Loucy (cell line): ENCODE measurements around the gene SLC43A1.

Source experiments
- H2AFZ ChIP-seq: fragments of 200-600 bp; sonication (generic); 2 replicates; pipeline ENCODE4 v1.6.0; 2016; ENCODE audit warnings: antibody characterized with exemption, mild to moderate bottlenecking, low read length, moderate library complexity
- H3F3A ChIP-seq: fragments of 200-600 bp; 2 replicates; pipeline ENCODE4 v1.6.0; 2016; ENCODE audit warnings: antibody characterized with exemption, low read depth, mild to moderate bottlenecking
- H3K27me3 ChIP-seq: fragments of 200-600 bp; sonication (generic); 2 replicates; pipeline ENCODE4 v1.6.1; 2014; ENCODE audit warnings: low read length, mild to moderate bottlenecking; ENCODE audit not compliant: insufficient read depth, poor library complexity, severe bottlenecking
- H3K36me3 ChIP-seq: fragments of 200-600 bp; sonication (generic); 2 replicates; pipeline ENCODE4 v1.6.1; 2016; ENCODE audit warnings: low read length; ENCODE audit not compliant: insufficient read depth
- H3K4me1 ChIP-seq: fragments of 200-600 bp; sonication (generic); 2 replicates; pipeline ENCODE4 v1.5.1; 2014; ENCODE audit warnings: low read length, mild to moderate bottlenecking; ENCODE audit not compliant: insufficient read depth, poor library complexity, severe bottlenecking
- H3K4me2 ChIP-seq: fragments of 200-600 bp; sonication (generic); 2 replicates; pipeline ENCODE4 v1.6.0; 2014; ENCODE audit warnings: antibody characterized with exemption, low read length, low read depth, mild to moderate bottlenecking; ENCODE audit not compliant: poor library complexity, severe bottlenecking
- H3K4me3 ChIP-seq: fragments of 200-600 bp; sonication (generic); 2 replicates; pipeline ENCODE4 v1.5.1; 2014; ENCODE audit warnings: low read length, mild to moderate bottlenecking, mixed read lengths; ENCODE audit not compliant: poor library complexity, severe bottlenecking
- H3K79me2 ChIP-seq: fragments of 200-600 bp; sonication (generic); 2 replicates; pipeline ENCODE4 v1.6.1; 2014; ENCODE audit warnings: low read length; ENCODE audit not compliant: insufficient read depth
- H3K9ac ChIP-seq: fragments of 200-600 bp; sonication (generic); 2 replicates; pipeline ENCODE4 v1.6.0; 2014; ENCODE audit warnings: mild to moderate bottlenecking, low read depth, low read length, moderate library complexity; ENCODE audit not compliant: poor library complexity, severe bottlenecking
- H3K9me2 ChIP-seq: fragments of 200-600 bp; sonication (generic); replicated peaks from 2 replicates; pipeline ENCODE4 v1.6.1; 2016; ENCODE audit warnings: low read depth, low read length, mixed read lengths
- H3K9me3 ChIP-seq: fragments of 200-600 bp; sonication (generic); 2 replicates; pipeline ENCODE4 v1.6.1; 2014; ENCODE audit warnings: mild to moderate bottlenecking, antibody characterized with exemption, low read length, low read depth; ENCODE audit not compliant: insufficient read depth
- H4K20me1 ChIP-seq: fragments of 200-600 bp; sonication (generic); 2 replicates; pipeline ENCODE4 v1.6.0; 2014; ENCODE audit warnings: antibody characterized with exemption, low read length, mild to moderate bottlenecking; ENCODE audit not compliant: insufficient read depth, poor library complexity, severe bottlenecking
- CTCF ChIP-seq: fragments of 200-600 bp; sonication (generic); conservative IDR thresholded peaks from 2 replicates; pipeline ENCODE4 v1.5.1; 2014; ENCODE audit warnings: mild to moderate bottlenecking, antibody characterized with exemption, low read length
- EZH2phosphoT487 ChIP-seq: fragments of 200-600 bp; IDR thresholded peaks from 2 replicates; pipeline ENCODE4 v1.6.1; 2018; ENCODE audit warnings: antibody characterized with exemption, mild to moderate bottlenecking, moderate library complexity, borderline replicate concordance

SLC43A1 gene

GRCh38 chr11:57485217-57485990, 30.1 kb downstream of the SLC43A1 start:
- peaks cover 35% of the 10 kb centered on the region; the same call in 1 of the 2 replicates for H3K36me3 ChIP-seq
- no peak overlapping the region for H3K9ac ChIP-seq
- no peaks in the 10 kb centered on the region for H3K79me2 ChIP-seq
- H3K27me3 ChIP-seq: no peaks in the 10 kb centered on the region
- H3K4me2 ChIP-seq: no peak overlapping the region
- TF ChIP-seq EZH2phosphoT487 (no peak), CTCF (no peak)
- no peak overlapping the region for H3K4me3 ChIP-seq
- no peaks in the 10 kb centered on the region for H3F3A ChIP-seq
- H2AFZ ChIP-seq: no peak overlapping the region
- H3K9me3 ChIP-seq: no peaks in the 10 kb centered on the region
- no peaks in the 10 kb centered on the region for H4K20me1 ChIP-seq
- peaks cover 8% of the 10 kb centered on the region for H3K4me1 ChIP-seq
- no peaks in the 10 kb centered on the region for H3K9me2 ChIP-seq

GRCh38 chr11:57484141-57484710, 31.3 kb downstream of the SLC43A1 start:
- Histone ChIP-seq H3K9me3 (no peaks in the 10 kb centered on the region), H3K4me1 (peaks cover 8% of the 10 kb centered on the region), H3K4me2 (no peak overlapping the region), H3K27me3 (no peaks in the 10 kb centered on the region), H3F3A (no peaks in the 10 kb centered on the region), H3K4me3 (no peak overlapping the region), H3K79me2 (no peaks in the 10 kb centered on the region), H3K9ac (no peak overlapping the region), H4K20me1 (no peaks in the 10 kb centered on the region), H3K9me2 (no peaks in the 10 kb centered on the region), H3K36me3 (peaks cover 32% of the 10 kb centered on the region; the same call in 1 of the 2 replicates), H2AFZ (no peak overlapping the region)
- TF ChIP-seq CTCF: no peak
- no peak for TF ChIP-seq EZH2phosphoT487

GRCh38 chr11:57483562-57483918, 32.0 kb downstream of the SLC43A1 start:
- H3K27me3 ChIP-seq: no peaks in the 10 kb centered on the region
- H3K9ac ChIP-seq: no peak overlapping the region
- H3K4me3 ChIP-seq: no peak overlapping the region
- peak overlapping the region; percentile 77 for H3K4me2 ChIP-seq
- no peaks in the 10 kb centered on the region for H3F3A ChIP-seq
- H3K4me1 ChIP-seq: peaks cover 8% of the 10 kb centered on the region
- TF ChIP-seq CTCF: no peak
- no peak for TF ChIP-seq EZH2phosphoT487
- no peaks in the 10 kb centered on the region for H3K79me2 ChIP-seq
- peaks cover 25% of the 10 kb centered on the region; the same call in 1 of the 2 replicates for H3K36me3 ChIP-seq
- no peaks in the 10 kb centered on the region for H3K9me3 ChIP-seq
- H4K20me1 ChIP-seq: no peaks in the 10 kb centered on the region
- no peaks in the 10 kb centered on the region for H3K9me2 ChIP-seq
- no peak overlapping the region for H2AFZ ChIP-seq
